ENCODE measurements around the gene CAMSAP1. TPM values are rescaled to one million over a fixed set of nuclear protein-coding genes. Genes with fewer than 3 reads are reported as not detected.
A peak's percentile ranks its signal among the peaks of the same experiment; 100 is the strongest.
"Not testable (repeated sequence)": the region's sequence is repeated elsewhere in the genome, so short reads cannot be mapped to it uniquely, and the experiment has no call there.

The CAMSAP1 gene
- total and polyA plus RNA-seq, 9 of the 15 experiments (the other 6 are each of a cell fraction or from before 2014, with no cell fraction given), result 1.5 to 28.8 (median 14.3) TPM

DNA sequence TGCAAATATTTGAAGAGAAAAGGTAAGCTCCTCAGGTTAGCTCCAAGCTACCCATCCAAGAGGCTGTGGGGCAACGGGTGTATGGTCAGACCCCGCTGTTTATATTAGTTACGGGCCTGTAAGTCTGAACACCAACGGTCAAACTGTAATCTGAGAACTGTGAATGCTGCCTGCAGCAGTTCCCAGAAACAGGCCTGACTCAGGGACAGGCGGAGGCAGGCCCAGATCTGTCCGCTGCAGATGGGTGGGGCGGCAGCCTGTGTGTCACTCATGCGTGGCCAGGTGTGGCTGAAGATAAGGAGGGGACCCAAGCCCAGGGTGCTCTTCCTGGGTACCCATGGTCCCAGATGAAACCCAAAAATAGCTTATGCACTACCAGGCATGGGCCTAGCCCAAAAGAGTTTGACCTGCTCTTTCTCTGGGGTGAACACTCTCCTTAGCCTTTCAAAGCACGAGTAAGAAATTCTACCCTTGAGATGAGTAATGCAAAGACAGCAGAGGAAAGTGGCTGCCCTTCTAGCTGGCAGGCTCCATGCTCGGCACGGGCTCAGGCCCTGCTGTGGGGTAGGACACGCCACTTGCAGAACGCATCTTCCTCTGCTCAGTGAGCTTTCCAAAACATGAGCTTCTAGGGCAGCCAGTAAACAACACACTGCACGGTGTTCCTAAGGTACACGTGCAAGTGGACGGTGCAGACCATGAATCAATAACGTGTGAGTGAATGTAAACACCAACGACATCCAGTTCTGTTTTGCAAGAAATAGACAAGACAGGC, 44.7 kb upstream of the CAMSAP1 start (continued):
- TF ChIP-seq TAL1 (IDR thresholded peaks at IDR 0.05) (peak; percentile 99), CBX3 (IDR thresholded peaks at IDR 0.05; ENCODE audit: borderline replicate concordance in 1 of 2, low read length in 2 of 2) (peak in 1 of 2 experiments; percentile 75; a peak in 1 of 3 replicates), CCNT2 (IDR thresholded peaks at IDR 0.05; ENCODE audit: borderline replicate concordance, extremely low read depth, insufficient read length, low read depth, low read length) (peak; percentile 99), PML (IDR thresholded peaks at IDR 0.05; ENCODE audit: low read length) (peak; percentile 98), CREB5 (CRISPR knock-in tag; IDR thresholded peaks at IDR 0.05) (no peak), ZBTB7A (IDR thresholded peaks at IDR 0.05; ENCODE audit: borderline replicate concordance, control insufficient read depth, low read depth, low read length) (peak; percentile 88), ZC3H11A (IDR thresholded peaks at IDR 0.05; ENCODE audit: low read depth, low read length) (no peak)

DNA sequence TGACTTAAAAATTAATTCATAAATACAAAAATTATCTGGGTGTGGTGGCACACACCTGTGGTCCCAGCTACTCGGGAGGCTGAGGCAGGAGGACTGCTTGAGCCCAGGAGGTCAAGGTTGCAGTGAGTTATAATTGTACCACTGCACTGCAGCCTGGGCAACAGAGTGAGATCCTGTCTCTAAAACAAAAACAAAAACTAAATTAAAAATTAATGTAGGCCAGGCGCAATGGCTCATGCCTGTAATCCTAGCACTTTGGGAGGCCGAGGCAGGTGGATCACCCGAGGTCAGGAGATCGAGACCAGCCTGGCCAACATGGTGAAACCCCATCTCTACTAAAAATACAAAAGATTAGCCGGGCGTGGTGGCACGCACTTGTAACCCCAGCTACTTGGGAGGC, 44.0 kb upstream of the CAMSAP1 start:
- BruUV-seq (replicated peaks); H3K4me3 ChIP-seq; H3K9me3 ChIP-seq (replicated peaks; ENCODE audit: control insufficient read depth, insufficient read depth, low read depth, low read length); in situ Hi-C loops (cut with MboI); H3K9me1 ChIP-seq (ENCODE audit: control insufficient read depth, insufficient read depth, low read length); ATAC-seq; H2AFZ ChIP-seq (ENCODE audit: low read depth, low read length); CTCF ChIA-PET (ENCODE audit: low intra/inter-chr PET ratio); FAIRE-seq; DNase-seq (ENCODE audit: extremely low read depth in 1 of 4, low spot score in 3 of 4); H3K27me3 ChIP-seq (ENCODE audit: control insufficient read depth in 2 of 2, insufficient read depth in 2 of 2, low read length in 2 of 2): not testable (repeated sequence)
- peak overlapping the region in 1 of 2 experiments; percentile 62; a peak in 1 of 4 replicates for H3K9ac ChIP-seq (ENCODE audit: insufficient read depth in 1 of 2, low read depth in 2 of 2, low read length in 2 of 2)
- peak overlapping the region; percentile 77; the same call in 1 of the 2 replicates for H3K4me2 ChIP-seq (ENCODE audit: insufficient read depth, low read length)
- intact Hi-C loops (cut with micrococcal nuclease), result loop anchor here (5.0 kb wide), 1 partner anchor 44 kb away; the partner anchor contains the start of gene CAMSAP1
- peak overlapping the region; percentile 91 for H3K27ac ChIP-seq (ENCODE audit: extremely low read depth, low read depth, low read length)
- peaks cover 92% of the 10 kb centered on the region for H3K36me3 ChIP-seq (ENCODE audit: control insufficient read depth, insufficient read depth, low read length)
- H3K4me1 ChIP-seq (replicated peaks in 1 of 2; ENCODE audit: control insufficient read depth in 2 of 2, insufficient read depth in 2 of 2, low read length in 2 of 2), result peaks cover 72 to 88% of the 10 kb centered on the region in 2 experiments
- H3K79me2 ChIP-seq (ENCODE audit: control insufficient read depth, insufficient read depth, low read length), result peaks cover 92% of the 10 kb centered on the region
- POLR2A ChIA-PET, result interaction anchor here (0.7 to 2.0 kb wide), 6 partner anchors 9 to 1494 kb away, joined by 3 to 10 read pairs (median 4); partner anchors contain the start of gene UBAC1
- 8% methylated on average over 8 of the region's 8 CpGs for WGBS (ENCODE audit: insufficient coverage, low coverage, missing lambda C conversion rate)
- peaks cover 14% of the 10 kb centered on the region; the same call in 1 of the 2 replicates for H4K20me1 ChIP-seq (replicated peaks; ENCODE audit: control insufficient read depth, insufficient read depth, low read length)
- TF ChIP-seq SMARCA5 (IDR thresholded peaks at IDR 0.05), result peak; percentile 83
- 0 out of 2 replicates have a peak, but pooled peaks have one; percentile 21 for TF ChIP-seq NKRF (IDR thresholded peaks at IDR 0.05; ENCODE audit: borderline replicate concordance)
- 0 out of 2 replicates have a peak, but pooled peaks have one; percentile 3 for TF ChIP-seq ZNF263 (CRISPR knock-in tag; IDR thresholded peaks at IDR 0.05; ENCODE audit: borderline replicate concordance)
- TF ChIP-seq NFATC3 (IDR thresholded peaks at IDR 0.05), result 0 out of 2 replicates have a peak, but pooled peaks have one; percentile 28
